K562 (cell line): Measurements from ENCODE around the gene ZC3H10. TPM values are rescaled to one million over a fixed set of nuclear protein-coding genes. Genes with fewer than 3 reads are reported as not detected.
A peak's percentile ranks its signal among the peaks of the same experiment; 100 is the strongest.

Source experiments
- ATAC-seq: fragments of 200-7000 bp; cut with Tn5 transposase; 3 replicates; pipeline ENCODE4 v1.9.1; 2020; ENCODE audit warnings: moderate library complexity
- BruUV-seq: library from RNA; stranded (reverse); fragments of 400-500 nt; replicated peaks from 2 replicates; lab custom pipeline; 2021; lab: Mats Ljungman, UMichigan
- CTCF ChIA-PET: fragments of 300-600 bp; formaldehyde crosslinking; extraction: SDS; loops from one replicate; lab custom pipeline; 2021; ENCODE audit warnings: low intra/inter-chr PET ratio; lab: Yijun Ruan, JAX
- POLR2A ChIA-PET: fragments of 300-600, 350-650 bp; sonication (Branson Sonifier 250); formaldehyde crosslinking; extraction: SDS; loops from one replicate; lab custom pipeline; 2021; ENCODE audit warnings: antibody characterized with exemption, inconsistent platforms; lab: Yijun Ruan, JAX
- DNase-seq, 4 experiments: peaks; one replicate each; pipeline versions ENCODE4 v3.0.0 to v3.0.0-alpha.2; 2011 to 2018; ENCODE audit warnings: low spot score in 3 of 4, mixed read lengths in 3 of 4; ENCODE audit errors: extremely low read depth in 1 of 4
- FAIRE-seq: peaks from 2 replicates; lab custom pipeline; 2011; peaks lifted over from hg19 to GRCh38; lab: Jason Lieb, UNC
- H2AFZ ChIP-seq: 2 replicates; pipeline ENCODE4 v1.6.0; 2011; ENCODE audit warnings: low read depth, low read length, control low read depth, inconsistent platforms
- H3K27ac ChIP-seq: fragments of 200-600 bp; 3 replicates; pipeline ENCODE4 v1.8.0; 2011; ENCODE audit warnings: low read depth, mild to moderate bottlenecking, control low read depth, inconsistent platforms, low read length, moderate library complexity, mixed read lengths; ENCODE audit errors: extremely low read depth
- H3K27me3 ChIP-seq, 2 experiments: fragments of 300-600 bp in 1 of 2; 2 replicates in 1 of 2; 3 replicates in 1 of 2; pipeline versions ENCODE4 v1.6.0 to v1.8.0; 2011; ENCODE audit warnings: inconsistent platforms in 2 of 2, low read length in 2 of 2, mild to moderate bottlenecking in 1 of 2, mixed read lengths in 1 of 2, moderate library complexity in 1 of 2; ENCODE audit not compliant: control insufficient read depth in 2 of 2, insufficient read depth in 2 of 2
- H3K36me3 ChIP-seq: fragments of 300-600 bp; 3 replicates; pipeline ENCODE4 v1.8.0; 2011; ENCODE audit warnings: mild to moderate bottlenecking, low read length, inconsistent platforms; ENCODE audit not compliant: control insufficient read depth, insufficient read depth
- H3K4me1 ChIP-seq, 2 experiments: fragments of 200-600 bp in 1 of 2; replicated peaks in 1 of 2; 2 replicates in 1 of 2; 3 replicates in 1 of 2; pipeline versions ENCODE4 v1.5.1 to v1.8.0; 2011; ENCODE audit warnings: inconsistent platforms in 2 of 2, low read length in 2 of 2, mild to moderate bottlenecking in 1 of 2, mixed read lengths in 1 of 2, moderate library complexity in 1 of 2; ENCODE audit not compliant: control insufficient read depth in 2 of 2, insufficient read depth in 2 of 2
- H3K4me2 ChIP-seq: 2 replicates; pipeline ENCODE4 v1.6.1; 2011; ENCODE audit warnings: low read length, control low read depth, inconsistent platforms, mixed read lengths; ENCODE audit not compliant: insufficient read depth
- H3K4me3 ChIP-seq: fragments of 200-600 bp; sonication (generic), shearing (Covaris generic); 2 replicates; pipeline ENCODE4 v1.5.1; 2016; ENCODE audit warnings: control low read depth, inconsistent platforms
- H3K79me2 ChIP-seq: fragments of 200-600 bp; 3 replicates; pipeline ENCODE4 v1.8.0; 2011; ENCODE audit warnings: low read length, inconsistent platforms; ENCODE audit not compliant: control insufficient read depth, insufficient read depth
- H3K9ac ChIP-seq, 2 experiments: 2 replicates each; pipeline versions ENCODE4 v1.6.0 to v1.6.1; 2011; ENCODE audit warnings: low read depth in 2 of 2, low read length in 2 of 2, control low read depth in 1 of 2, inconsistent platforms in 1 of 2, mild to moderate bottlenecking in 1 of 2, mixed read lengths in 1 of 2; ENCODE audit not compliant: insufficient read depth in 1 of 2
- H3K9me1 ChIP-seq: one replicate; pipeline ENCODE4 v1.6.0; 2011; ENCODE audit warnings: inconsistent platforms, mild to moderate bottlenecking, low read length, moderate library complexity; ENCODE audit not compliant: control insufficient read depth, insufficient read depth
- H3K9me3 ChIP-seq: replicated peaks from 2 replicates; pipeline ENCODE4 v1.5.1; 2011; ENCODE audit warnings: low read depth, low read length, inconsistent platforms; ENCODE audit not compliant: control insufficient read depth, insufficient read depth
- H4K20me1 ChIP-seq: replicated peaks from 2 replicates; pipeline ENCODE4 v1.6.1; 2011; ENCODE audit warnings: low read length, inconsistent platforms, mixed read lengths; ENCODE audit not compliant: control insufficient read depth, insufficient read depth
- ADNP ChIP-seq: fragments of 200-800 bp; sonication (Bioruptor generic); IDR thresholded peaks from 2 replicates; pipeline ENCODE4 v1.6.1; 2016; ENCODE audit warnings: missing genetic modification characterization, missing compliant biosample characterization
- E2F1 ChIP-seq: sonication (generic); formaldehyde crosslinking; IDR thresholded peaks from 2 replicates; pipeline ENCODE4 v1.8.1; 2023; ENCODE audit warnings: mild to moderate bottlenecking, missing genetic modification reagents, moderate library complexity
- HCFC1 ChIP-seq: IDR thresholded peaks from 2 replicates; pipeline ENCODE4 v1.6.1; 2012; ENCODE audit warnings: low read depth, low read length, improper control_type of control experiment
- HNRNPH1 ChIP-seq: fragments of 200-400 bp; formaldehyde crosslinking; optimal IDR thresholded peaks from 2 replicates; pipeline ENCODE3; 2017; ENCODE audit warnings: low read depth, mild to moderate bottlenecking, low read length, moderate library complexity
- REST ChIP-seq, 2 experiments: fragments of 450-650 bp; formaldehyde crosslinking in 1 of 2; IDR thresholded peaks; 2 replicates each; pipeline versions ENCODE4 v1.4.0 to v1.6.1; 2014 to 2020; ENCODE audit warnings: mild to moderate bottlenecking in 2 of 2, borderline replicate concordance in 1 of 2, low read depth in 1 of 2
- ZNF778 ChIP-seq: fragments of 450-650 bp; formaldehyde crosslinking; IDR thresholded peaks from 2 replicates; pipeline ENCODE4 v1.4.0; 2020; ENCODE audit warnings: mild to moderate bottlenecking, moderate library complexity
- WGBS: fragments of 100-300 bp; shearing (Covaris generic); methylation state at CpG from one replicate; pipeline ENCODE4 v1.1.6; 2016; ENCODE audit warnings: low coverage, mixed read lengths; ENCODE audit not compliant: insufficient coverage; ENCODE audit errors: missing lambda C conversion rate; 5-methylcytosine and 5-hydroxymethylcytosine counted together
- in situ Hi-C: fragments of 300-500 bp; cut with MboI; formaldehyde crosslinking; loops from 4 replicates; pipeline ENCODE4 v1.15.0; 2018; ENCODE audit warnings: inconsistent platforms, mixed read lengths
- intact Hi-C: fragments of 100-400 bp; cut with micrococcal nuclease; formaldehyde crosslinking; loops from 2 replicates; pipeline ENCODE4 v1.14.2; 2022
- polyA plus RNA-seq, 8 experiments: library from polyadenylated mRNA; depleted of rRNA in 4 of 8; stranded (reverse) in 5 of 8; unstranded in 3 of 8; fragments of >200 nt; fragmentation: Nextera tagmentation in 2 of 8; fragmentation: Illumina TruSeq in 1 of 8; extraction: Ambion mirVana in 2 of 8; extraction: Trizol in 1 of 8; gene quantifications; 2 replicates each; pipeline versions ENCODE4 v1.2.1 to v1.2.3, GENCODE V29; 2011 to 2014; ENCODE audit warnings: inconsistent platforms in 1 of 8, missing spikeins in 1 of 8
- total RNA-seq, 7 experiments: library from RNA; depleted of rRNA in 6 of 7; stranded (reverse); fragments of >200 nt in 6 of 7; fragmentation: Illumina TruSeq in 2 of 7; extraction: Trizol in 2 of 7; gene quantifications; 2 replicates each; pipeline versions ENCODE4 v1.2.1 to v1.2.3, GENCODE V29; 2011 to 2021; ENCODE audit warnings: low replicate concordance in 1 of 7
- TF ChIP-seq, protein P1 (sequence below), 2 experiments: IDR thresholded peaks; 2 replicates each; pipeline ENCODE4 v1.6.1; 2011; ENCODE audit warnings: borderline replicate concordance in 1 of 2, control low read depth in 1 of 2, low read depth in 1 of 2, low read length in 1 of 2, mild to moderate bottlenecking in 1 of 2, mixed read lengths in 1 of 2, moderate library complexity in 1 of 2; ENCODE audit not compliant: insufficient read depth in 1 of 2, insufficient read length in 1 of 2, poor library complexity in 1 of 2, severe bottlenecking in 1 of 2; ENCODE audit errors: extremely low read depth in 1 of 2

ZC3H10 gene
- total and polyA plus RNA-seq, 9 of the 15 experiments (the other 6 are each of a cell fraction or from before 2014, with no cell fraction given), result 0.31 to 4.1 (median 1.6) TPM

DNA sequence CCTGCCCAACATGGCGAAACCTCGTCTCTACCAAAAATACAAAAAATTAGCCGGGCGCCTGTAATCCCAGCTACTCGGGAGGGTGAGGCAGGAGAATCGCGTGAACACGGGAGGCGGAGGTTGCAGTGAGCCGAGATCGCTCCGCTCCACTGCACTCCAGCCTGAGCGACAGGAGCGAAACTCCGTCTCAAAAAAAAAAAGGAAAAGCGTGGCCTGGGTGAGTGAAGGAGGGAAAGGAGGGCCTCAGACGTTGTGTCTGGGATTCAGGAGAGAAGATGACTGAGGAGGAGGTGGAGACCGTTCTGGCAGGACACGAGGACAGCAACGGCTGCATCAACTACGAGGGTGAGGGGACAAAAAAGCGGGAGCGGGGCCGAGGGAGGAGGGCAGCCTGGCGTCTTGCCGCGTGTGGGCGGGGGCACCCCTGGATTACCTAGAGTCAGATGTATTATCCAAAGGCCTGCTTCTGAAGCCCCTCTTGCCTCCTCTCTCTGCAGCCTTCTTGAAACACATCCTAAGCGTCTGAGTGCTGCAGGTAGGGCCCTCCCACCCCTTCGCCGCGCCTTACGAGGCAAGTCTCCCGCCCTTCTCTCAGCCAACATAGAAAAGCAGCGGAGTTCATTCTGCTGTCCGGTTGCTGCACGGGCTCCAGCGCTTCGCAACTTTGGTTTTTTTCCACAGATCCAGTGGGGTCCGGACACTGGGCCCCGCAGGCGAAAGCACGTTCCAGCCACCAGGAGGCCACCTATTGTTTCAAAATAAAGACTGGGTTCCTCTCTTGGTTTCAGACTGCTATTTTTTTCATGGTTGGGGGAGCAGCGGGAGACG, 39.3 kb downstream of the ZC3H10 start:
- BruUV-seq, result TSS peak; percentile 44
- Histone ChIP-seq H3K79me2 (peaks cover 54% of the 10 kb centered on the region), H3K4me3 (peak overlapping the region; percentile 51), H3K9me3 (no peaks in the 10 kb centered on the region), H3K4me1 (peaks cover 41 to 53% of the 10 kb centered on the region in 2 experiments; a peak in 4 of 5 replicates), H3K9me1 (peaks cover 3% of the 10 kb centered on the region), H3K4me2 (peak overlapping the region; percentile 80), H3K27ac (peak overlapping the region; percentile 98), H3K27me3 (no peaks in the 10 kb centered on the region), H4K20me1 (peaks cover 29% of the 10 kb centered on the region; the same call in 1 of the 2 replicates), H3K36me3 (peaks cover 49% of the 10 kb centered on the region), H2AFZ (peak overlapping the region; percentile 86), H3K9ac (peak overlapping the region; percentile 80 to 91)
- WGBS, result 21% methylated on average over 35 of the region's 45 CpGs
- intact Hi-C loops (loop anchor here (1.0 to 5.0 kb wide), 2 partner anchors 30 to 40 kb away; partner anchors contain the start of genes RPL41 and ZC3H10), in situ Hi-C loops (no loop called here)
- ATAC-seq, result peak; percentile 48
- FAIRE-seq, result no peak
- DNase-seq, result peak in 1 of 4 experiments; percentile 79
- ChIA-PET POLR2A (interaction anchor here (1.0 to 8.9 kb wide), 10 partner anchors 9 to 160 kb away, joined by 3 to 124 read pairs (median 4); partner anchors contain the start of genes ERBB3, ESYT1, PA2G4 and RPL41), CTCF (interaction anchor here (1.1 to 2.6 kb wide), 3 partner anchors 31 to 111 kb away, joined by 3 to 7 read pairs (median 6); partner anchors contain the start of gene NABP2)
- TF ChIP-seq ADNP (tag) (no peak), HNRNPH1 (no peak), E2F1 (CRISPR knock-in tag) (no peak), HCFC1 (no peak; the same call in 1 of the 2 replicates), REST (IDR thresholded peaks at IDR 0.05; ENCODE audit: borderline replicate concordance) (peak; percentile 51), REST (CRISPR knock-in tag; IDR thresholded peaks at IDR 0.05; ENCODE audit: low read depth) (no peak), ZNF778 (CRISPR knock-in tag) (no peak)
- TF ChIP-seq, protein P1, sequence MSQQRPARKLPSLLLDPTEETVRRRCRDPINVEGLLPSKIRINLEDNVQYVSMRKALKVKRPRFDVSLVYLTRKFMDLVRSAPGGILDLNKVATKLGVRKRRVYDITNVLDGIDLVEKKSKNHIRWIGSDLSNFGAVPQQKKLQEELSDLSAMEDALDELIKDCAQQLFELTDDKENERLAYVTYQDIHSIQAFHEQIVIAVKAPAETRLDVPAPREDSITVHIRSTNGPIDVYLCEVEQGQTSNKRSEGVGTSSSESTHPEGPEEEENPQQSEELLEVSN (IDR thresholded peaks at IDR 0.05; ENCODE audit: borderline replicate concordance in 1 of 2, extremely low read depth in 1 of 2, insufficient read depth in 1 of 2, insufficient read length in 1 of 2, low read depth in 1 of 2, low read length in 1 of 2, poor library complexity in 1 of 2, severe bottlenecking in 1 of 2), result peak; percentile 77 to 90
